Omental fat pad (tissue), 4 donors: ENCODE results near the gene DLG1. TPM values are rescaled to one million over a fixed set of nuclear protein-coding genes. Genes with fewer than 3 reads are reported as not detected.

ENCODE experiments used
- ATAC-seq: fragments of 150-250 bp; one replicate; pipeline ENCODE4 v1.9.1; 2016; ENCODE audit warnings: mild to moderate bottlenecking, moderate library complexity; ENCODE audit not compliant: low FRiP score
- DNase-seq: peaks from one replicate; pipeline ENCODE4 v3.0.0-alpha.2; 2019; ENCODE audit warnings: low spot score
- total RNA-seq, 4 donors: library from RNA; depleted of rRNA; stranded (reverse); fragments of >200 nt; gene quantifications; one replicate each; pipeline ENCODE4 v1.1.0, GENCODE V29; 2016
- TF ChIP-seq, protein P1 (sequence below), 3 donors: fragments of 450-650 bp; IDR thresholded peaks; one replicate each; pipeline ENCODE4 v1.5.1; 2016 to 2017; ENCODE audit warnings: antibody characterized with exemption in 3 of 3, mild to moderate bottlenecking in 3 of 3, moderate library complexity in 2 of 3

DLG1 gene
- total RNA-seq, 4 donors from 2014 or later = 47.1 to 65.4 (median 60.2) TPM

DNA sequence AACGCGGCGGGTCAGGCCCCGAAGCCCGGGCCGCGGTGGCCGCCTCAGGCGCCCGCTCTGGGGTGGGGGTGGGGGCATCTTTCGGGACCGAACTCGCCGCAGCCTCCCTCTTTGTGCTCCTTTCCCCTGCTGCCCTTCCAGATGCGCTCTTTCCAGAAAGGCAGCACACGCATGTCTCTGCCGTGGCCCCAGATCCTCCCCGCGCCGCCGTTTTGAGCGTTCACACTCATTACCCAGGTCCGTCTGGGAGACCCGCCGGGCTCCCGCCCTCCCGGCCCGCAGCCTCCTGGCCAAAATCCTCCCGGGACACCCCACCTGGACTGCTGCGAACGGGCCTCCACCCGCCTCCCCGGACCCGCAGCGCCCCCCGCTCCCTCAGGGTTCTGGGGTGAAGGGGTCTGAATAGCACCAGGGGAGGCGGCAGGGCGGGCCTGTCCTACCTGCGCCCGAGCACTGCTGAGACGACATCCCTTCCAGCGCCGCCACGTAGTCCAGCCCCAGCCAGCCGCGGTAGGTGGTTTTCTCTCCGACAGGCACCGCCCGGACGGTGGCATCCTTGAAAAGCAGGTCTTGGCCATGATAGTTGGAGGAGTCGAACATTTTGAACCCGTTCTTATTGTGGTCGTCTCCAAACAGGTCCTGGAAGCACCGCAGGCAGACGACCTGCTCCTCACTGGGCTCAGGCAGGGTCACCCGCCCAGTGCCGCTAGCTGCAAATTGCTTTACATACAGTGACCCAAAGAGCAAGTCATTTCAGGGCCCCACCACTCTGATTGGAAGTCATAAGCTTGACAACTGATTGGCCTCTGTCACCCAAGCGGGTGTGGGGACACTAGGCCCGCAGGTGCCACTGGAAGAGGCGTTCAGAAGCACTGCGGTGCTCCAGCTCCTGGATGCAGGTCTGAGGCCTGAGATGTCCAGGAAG lies 294.7 kb downstream of the DLG1 start:
- ATAC-seq = peak; percentile 3
- TF ChIP-seq, protein P1, sequence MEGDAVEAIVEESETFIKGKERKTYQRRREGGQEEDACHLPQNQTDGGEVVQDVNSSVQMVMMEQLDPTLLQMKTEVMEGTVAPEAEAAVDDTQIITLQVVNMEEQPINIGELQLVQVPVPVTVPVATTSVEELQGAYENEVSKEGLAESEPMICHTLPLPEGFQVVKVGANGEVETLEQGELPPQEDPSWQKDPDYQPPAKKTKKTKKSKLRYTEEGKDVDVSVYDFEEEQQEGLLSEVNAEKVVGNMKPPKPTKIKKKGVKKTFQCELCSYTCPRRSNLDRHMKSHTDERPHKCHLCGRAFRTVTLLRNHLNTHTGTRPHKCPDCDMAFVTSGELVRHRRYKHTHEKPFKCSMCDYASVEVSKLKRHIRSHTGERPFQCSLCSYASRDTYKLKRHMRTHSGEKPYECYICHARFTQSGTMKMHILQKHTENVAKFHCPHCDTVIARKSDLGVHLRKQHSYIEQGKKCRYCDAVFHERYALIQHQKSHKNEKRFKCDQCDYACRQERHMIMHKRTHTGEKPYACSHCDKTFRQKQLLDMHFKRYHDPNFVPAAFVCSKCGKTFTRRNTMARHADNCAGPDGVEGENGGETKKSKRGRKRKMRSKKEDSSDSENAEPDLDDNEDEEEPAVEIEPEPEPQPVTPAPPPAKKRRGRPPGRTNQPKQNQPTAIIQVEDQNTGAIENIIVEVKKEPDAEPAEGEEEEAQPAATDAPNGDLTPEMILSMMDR (IDR thresholded peaks at IDR 0.05) = no peak
- no peak for DNase-seq

DNA sequence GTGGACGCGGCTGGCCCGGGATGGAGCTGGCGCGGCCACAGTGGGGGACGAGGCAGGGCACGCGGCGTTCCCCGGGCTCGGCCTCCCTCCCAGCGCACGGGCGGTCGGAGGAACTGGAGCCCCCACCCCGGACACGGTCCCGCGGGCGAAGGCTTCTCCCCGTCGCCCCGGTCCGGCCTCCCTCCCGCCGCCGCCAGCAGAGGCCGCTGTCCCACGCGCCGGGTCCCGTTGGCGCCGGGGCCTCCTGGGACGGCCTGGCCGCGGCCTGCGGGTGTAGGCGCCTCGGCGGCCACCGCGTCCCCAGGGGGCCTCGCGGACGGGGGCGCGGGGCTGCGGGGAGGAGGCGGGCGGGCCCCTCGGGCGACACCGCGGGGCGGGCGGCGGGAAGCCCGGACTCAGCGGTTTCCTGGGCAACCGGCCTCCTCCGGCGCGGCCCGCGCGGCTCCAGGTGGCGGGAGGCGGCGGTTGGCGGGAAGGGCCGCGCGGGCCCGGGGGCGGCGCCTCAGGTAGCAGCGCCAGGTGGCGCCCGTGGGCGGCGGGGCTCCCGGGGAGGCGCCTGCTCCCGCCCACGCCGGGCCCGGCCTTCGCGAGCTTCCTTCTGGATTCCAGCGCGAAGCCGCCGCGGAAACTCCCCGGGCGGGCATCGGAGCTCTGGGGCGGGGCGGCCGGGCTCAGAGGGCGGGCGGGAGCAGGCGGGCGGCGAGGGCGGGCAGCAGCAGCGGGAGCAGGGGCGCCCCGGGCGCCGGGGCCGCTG lies 295.5 kb downstream of the DLG1 start:
- ATAC-seq (peak; percentile 78), DNase-seq (peak; percentile 59)
- TF ChIP-seq, protein P1 (IDR thresholded peaks at IDR 0.05) = peak in 2 of 3 donors; percentile 22 to 61

DNA sequence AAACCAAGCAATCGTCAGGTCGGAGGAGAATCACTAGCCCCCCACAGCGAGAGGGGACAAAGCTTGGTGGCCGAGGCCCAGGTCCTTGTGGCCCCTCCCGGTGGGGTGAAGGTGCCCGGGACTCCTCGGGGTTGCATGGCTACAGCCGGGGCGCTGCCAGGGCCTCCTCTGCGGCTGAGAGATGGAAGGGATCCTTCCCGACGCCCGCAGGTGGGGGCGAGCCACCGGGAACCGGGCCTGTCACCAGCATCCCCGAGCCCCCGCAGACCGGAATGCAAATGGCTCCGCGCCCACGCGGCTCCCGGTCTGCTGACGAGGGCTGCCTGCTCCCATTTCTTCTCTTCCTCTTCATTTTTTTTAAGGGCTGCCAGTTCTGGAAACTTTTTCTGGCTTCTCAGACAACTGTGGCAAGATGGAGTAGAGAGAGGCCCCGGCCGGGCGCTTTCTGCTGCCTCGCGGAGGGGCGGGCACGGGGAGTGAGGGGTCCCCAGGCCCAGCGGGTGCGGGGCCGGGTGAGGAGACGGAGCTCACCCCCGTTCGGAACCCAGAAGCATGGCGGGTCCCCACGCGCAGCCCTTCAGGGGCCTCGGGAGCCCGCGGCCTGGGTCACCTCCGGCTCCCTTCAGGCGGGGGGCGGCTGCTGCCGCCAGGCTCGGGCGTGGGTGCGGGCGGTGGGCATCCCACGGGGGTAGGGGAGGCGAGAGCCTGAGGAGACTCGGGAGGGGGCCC lies 296.3 kb downstream of the DLG1 start:
- no peak for DNase-seq
- TF ChIP-seq, protein P1 (IDR thresholded peaks at IDR 0.05) = no peak
- ATAC-seq = peak; percentile 7

DNA sequence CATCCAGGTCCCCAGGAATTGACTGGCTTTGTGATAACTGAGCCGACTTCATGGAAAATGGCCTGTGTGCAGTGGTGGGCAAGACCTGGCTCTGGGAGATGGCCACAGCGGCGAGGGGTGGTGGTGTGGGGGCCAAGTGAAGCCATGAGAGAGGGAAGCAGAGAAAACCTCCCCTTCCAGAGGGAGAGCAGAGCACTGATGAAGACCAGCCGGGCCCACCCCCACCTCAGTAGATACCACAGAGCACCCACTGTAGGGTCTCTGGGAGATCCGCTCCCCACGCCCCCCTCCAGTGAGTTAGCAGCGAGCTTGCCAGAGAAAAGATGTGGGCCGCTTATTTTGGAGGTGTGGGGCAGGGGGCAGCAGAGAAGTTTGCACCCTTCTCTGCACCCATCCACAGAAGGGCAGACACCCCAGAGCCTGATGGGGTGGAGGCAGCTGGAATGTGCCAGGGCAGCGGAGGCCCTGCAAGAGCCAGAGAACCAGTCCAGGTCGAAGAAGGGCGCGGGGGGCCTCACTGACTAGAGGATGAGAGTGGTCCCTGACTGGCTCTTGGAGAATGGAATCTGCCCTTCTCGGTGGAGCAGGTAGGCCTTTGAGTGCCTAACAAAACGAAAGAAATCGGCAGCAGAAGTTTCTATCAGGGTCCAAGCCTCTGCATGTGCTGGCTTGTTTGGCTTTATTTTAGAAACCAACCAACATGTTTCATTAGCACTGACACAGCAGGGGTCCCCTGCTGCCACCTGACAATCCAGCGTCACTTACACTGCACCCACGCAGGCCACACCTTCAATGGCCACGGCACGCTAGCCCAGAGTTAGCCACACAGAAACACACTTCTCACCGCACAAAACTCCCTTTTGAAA lies 297.1 kb downstream of the DLG1 start:
- DNase-seq (no peak), ATAC-seq (no peak)
- TF ChIP-seq, protein P1 (IDR thresholded peaks at IDR 0.05) = no peak

DNA sequence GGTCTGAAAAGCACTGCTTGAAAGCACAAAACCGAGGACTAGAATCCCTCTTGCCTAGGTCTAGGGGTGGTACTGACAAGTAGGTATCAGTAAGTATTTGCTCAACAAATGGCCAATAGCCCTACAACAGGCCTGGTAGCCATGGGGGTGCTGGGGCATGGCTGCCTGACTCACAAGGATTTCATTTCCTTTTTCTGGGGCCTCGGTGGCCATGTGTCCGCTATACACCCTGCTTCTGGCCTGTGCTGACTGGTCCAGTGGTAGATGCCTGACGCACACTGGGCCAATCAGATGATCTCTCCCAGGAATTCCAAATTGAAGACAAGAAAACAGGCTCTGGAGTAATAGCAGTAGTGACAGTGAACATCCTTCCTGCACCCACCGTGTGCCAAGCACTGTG lies 298.2 kb downstream of the DLG1 start:
- ATAC-seq (no peak), DNase-seq (no peak)
- TF ChIP-seq, protein P1 (IDR thresholded peaks at IDR 0.05) = no peak
